HS-27A (cell line): ENCODE measurements around the gene CUL3.

Source experiments
- DNase-seq: peaks from one replicate; pipeline ENCODE4 v3.0.0-alpha.2; 2012; ENCODE audit warnings: low read depth, missing footprints

Gene CUL3

DNA sequence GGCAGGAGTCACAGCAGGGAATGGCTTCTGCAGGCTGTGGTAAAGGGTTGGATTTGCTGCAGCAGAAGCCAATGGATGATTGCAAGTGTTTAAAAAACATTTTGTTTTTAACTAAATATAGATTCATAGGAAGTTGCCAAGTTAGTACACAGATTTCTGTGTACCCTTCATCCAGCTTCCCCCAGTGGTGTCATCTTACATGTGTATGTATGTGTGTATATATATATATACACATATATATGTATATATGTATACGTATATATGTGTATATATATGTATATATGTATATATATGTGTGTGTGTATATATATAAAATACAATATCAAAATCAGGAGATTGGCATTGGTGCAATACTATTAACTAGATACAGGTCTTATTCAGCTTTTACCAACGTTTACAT lies 164.1 kb downstream of the CUL3 start:
- no peak for DNase-seq
